HG03442 (cell line): ENCODE measurements around the gene LAPTM5.
"Not testable (repeated sequence)": the region's sequence is repeated elsewhere in the genome, so short reads cannot be mapped to it uniquely, and the experiment has no call there.

Source experiments
- ATAC-seq: cut with Tn5 transposase; IDR thresholded peaks from one replicate; pipeline ENCODE4 v1.9.1; 2021; ENCODE audit warnings: mild to moderate bottlenecking, moderate library complexity; ENCODE audit not compliant: unreplicated experiment

LAPTM5 gene

DNA sequence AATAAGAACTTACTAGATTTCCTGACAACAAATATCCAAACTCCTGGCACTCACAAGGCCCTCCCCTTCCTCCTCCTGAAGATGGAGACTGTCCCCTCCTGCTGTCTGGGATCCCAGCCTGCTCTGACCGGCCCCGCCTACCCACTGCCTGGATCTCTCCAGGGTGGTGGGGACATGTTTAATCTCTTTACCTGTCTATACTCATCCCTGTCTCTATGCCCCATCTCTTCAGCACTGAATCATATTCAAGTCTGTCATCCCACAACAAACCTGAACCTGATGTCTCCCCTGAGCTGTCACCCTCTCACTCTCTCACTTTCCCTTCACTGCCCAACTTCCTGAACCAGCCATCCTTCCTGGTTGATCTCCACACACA, 56.3 kb downstream of the LAPTM5 start:
- no peak for ATAC-seq

DNA sequence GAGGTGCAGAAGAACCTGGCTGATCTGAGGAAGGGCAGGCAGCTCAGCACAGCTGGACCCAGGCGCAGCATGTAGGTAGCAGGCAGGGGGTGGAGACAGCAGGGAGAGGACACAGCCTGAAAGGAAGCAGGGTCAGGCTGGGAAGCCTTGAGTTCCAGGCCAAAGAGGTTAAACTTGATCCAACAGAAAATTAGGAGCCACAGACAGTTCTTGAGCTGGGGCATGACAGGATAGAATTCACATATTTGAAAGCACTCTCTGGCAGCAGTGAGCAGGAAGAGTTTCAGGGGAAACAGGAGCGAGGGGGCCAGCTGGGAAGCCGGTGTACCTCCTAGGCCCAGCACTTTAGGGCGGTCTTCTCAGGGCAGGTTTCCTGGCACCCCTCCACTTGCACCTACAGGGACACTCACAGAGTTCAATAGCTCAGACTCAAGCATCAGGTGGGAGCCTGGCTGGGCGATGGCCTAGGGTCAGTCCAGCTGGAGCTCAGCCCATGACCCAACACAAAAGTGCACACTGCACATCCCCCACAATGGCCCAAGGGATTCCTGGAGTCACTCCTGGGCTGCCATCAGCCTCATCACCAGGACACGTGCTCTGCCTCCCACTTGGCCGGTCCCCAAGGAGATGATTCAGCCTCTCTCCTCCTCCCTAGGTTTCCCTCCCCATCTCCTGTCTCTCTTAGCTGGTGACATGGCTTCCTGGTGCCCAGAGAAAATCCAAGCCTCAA, 56.9 kb downstream of the LAPTM5 start:
- no peak for ATAC-seq

GRCh38 chr1:30699762-30700161, 57.8 kb downstream of the LAPTM5 start:
- no peak for ATAC-seq

GRCh38 chr1:30698401-30698981, 59.1 kb downstream of the LAPTM5 start:
- no peak for ATAC-seq

- ATAC-seq = no peak
These were observed 59.8 kb downstream of the LAPTM5 start for GRCh38 chr1:30697571-30698376.

DNA sequence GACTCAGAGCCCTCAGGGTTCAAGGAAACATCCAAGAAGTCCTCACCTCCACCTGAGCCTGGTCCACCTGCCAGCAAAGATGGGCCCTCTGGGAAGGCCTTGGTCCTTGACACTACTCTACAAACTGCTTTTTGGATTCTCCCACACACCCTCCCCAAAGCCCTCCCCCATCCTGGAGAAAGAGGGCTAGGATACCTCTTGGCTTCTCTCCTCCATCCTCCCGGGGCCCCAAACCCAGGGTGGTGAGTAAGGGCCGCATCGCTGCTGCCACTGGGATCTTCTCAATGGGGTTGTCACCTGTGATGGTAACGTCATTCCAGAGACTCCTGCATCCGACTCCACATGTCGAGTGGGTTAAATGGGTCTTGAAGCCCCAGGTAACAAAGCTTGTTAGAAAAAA, 60.7 kb downstream of the LAPTM5 start:
- no peak for ATAC-seq

DNA sequence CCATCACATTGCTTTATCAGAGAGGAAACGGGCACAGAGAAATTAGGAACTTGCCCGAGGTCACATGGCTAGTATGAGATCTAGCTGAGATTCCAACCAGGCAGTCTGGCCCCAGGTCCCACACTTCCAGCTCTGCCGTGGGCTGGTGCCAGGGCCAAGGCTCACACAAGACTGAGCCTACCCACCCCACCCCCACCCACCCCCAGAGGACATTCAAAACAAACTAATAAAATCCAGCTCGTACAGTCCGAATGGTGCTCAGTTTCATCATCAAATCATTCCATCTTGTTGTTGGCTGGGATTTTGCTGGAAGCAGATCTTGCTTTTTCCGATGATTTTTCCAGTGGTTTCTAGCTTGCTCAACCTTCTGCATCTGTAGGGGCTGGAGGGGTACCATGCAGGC, 62.1 kb downstream of the LAPTM5 start:
- no peak for ATAC-seq

DNA sequence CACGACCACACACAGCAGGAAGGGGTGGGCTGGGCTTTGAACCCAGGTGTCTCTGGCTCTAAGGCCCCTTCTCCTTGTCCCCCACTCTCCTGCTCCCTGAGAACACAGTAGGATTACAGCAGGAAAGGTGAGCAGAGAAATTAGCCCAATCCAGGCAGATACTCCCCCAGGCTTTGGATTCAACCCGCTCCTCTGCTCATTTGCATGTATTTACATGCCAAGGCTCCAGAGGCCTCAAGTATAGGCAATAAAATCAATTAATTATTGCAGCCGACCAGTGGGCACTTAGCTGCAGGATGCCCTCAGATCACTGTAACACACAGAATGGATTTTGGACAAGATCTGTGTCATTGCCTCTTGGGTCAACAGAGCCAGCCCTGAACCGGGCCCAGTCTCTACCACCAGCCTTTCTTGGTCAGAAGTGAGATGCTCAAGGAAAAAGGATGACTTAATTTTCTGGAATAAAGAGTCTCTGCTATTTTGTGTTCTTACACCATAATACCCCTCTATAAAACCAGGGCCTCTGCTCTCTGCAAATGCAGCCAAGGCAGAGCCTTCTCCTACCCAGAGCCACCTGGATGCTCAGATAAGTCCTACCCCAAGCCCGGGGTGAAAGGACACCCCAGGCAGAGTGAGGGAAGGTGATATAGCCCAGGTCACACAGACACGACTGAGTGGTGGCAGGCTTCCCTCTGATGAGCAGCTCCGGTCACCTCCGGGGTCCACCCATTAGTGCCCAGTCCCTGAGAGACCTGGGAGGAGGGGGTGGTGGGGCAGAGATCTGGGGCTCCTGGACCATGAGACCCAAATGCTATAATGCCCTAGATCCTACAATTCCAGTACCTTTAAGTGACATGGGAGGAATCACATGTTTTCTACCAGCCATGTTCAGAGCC, 63.0 kb downstream of the LAPTM5 start:
- ATAC-seq = no peak

DNA sequence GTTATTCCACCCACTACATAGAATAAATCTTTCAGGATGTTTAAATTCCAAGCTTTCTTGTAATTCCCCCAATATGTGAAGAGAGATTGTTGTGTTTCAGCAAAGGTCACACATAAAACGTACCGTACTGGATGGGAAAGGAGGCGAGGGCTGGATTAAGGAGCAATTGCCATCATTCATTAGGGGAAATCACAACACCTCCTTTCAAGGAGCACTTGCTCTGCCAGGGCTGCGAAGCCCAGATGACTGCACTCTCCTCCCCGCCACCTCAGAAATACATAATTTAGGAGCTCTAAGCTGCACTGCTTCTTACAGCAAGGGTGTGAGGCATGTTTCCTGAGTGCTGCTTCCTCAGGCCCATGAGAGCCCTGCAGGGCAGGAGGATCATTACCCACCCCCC, 63.8 kb downstream of the LAPTM5 start:
- ATAC-seq = no peak

GRCh38 chr1:30693366-30693765, 64.2 kb downstream of the LAPTM5 start:
- no peak for ATAC-seq

DNA sequence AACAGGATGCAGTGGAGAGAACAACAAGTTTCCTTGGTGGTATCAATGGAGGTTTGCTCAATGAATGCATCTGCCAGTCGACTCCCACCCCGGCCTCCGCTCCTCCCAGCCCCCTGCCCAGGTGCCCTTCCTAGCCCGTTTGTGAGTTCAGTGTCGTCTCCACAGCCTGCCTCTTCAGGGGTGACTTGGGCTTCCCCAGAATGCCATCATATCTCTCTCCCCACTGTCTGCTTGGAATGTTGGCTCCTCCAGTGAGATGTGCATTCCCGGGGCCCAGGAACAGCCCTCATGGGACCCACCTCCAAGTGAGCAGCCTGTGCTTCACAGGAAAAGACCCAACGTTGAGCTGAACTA, 64.6 kb downstream of the LAPTM5 start:
- ATAC-seq = no peak

GRCh38 chr1:30692201-30692947, 65.2 kb downstream of the LAPTM5 start:
- ATAC-seq = no peak

DNA sequence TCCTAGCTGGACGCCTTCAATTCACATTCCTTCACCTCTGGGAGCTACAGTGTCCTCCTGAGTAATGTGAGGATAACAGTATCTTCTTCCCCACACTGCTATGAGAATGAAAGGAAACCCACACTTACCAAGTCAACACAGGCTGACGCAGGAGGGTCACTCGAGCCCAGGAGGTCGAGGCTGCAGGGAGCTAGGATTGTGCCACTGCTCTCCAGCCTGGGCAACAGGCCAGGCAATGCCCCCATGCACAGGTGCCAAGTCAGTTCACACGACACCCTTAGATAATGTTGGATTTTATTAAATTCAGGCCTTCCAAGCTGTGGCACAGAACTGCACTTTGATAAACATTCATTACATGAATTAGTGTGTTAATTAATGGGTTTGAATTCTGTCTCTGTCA, 66.1 kb downstream of the LAPTM5 start:
- ATAC-seq = no peak

DNA sequence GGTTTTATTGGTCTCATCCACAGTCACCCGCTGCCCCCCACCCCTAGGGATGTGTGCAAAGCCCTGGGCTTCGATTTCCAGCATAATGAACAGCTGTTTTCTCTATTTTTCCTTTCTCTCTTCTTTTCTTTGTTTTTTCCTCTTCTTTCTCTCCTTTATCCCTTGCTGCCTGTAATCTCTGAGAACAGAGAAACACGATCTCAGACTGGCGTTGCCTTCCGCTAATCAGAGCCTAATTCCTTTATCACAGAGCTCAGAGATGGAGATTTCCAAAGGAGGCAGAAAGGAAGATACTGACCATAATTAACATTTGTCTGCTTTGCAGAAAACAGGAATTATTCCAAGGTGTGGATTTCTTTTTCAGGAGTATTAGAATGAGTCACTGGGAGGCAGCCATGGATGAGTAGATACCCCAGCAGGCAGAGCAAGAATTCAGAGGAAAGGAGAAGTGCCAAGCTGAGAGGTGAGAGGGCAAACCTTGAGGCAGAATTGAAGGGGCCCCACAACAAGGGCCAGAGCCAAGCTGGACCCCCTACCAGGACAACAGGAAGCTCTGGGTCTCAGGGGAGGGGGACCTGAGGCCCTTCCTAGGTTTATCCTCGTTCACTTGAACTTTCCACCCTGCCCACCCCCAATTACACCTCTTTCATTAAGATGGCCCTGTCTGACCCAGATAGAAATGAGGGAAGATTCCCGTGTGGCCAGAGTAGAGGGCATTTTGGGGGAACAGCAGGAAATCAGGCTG, 67.5 kb downstream of the LAPTM5 start:
- ATAC-seq = no peak

- no peak for ATAC-seq
These were observed 68.4 kb downstream of the LAPTM5 start for GRCh38 chr1:30688920-30689794.

DNA sequence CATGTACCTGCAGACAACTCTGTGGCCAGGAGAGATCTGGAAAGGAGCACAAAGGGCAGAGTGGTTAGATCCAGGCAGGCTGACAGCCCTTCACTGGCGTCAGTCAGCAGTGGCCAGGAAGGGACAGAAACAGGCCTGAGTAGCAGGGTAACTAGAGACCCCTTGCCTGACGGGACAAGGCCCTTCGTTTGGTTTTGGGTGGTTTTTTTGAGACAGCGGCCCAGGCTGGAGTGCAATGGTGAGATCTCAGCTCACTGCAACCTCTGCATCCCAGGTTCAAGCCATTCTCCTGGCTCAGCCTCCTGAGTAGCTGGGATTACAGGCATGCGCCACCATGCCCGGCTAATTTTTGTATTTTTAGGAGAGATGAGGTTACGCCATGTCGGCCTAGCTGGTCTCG, 69.1 kb downstream of the LAPTM5 start:
- ATAC-seq = not testable (repeated sequence)

- ATAC-seq = no peak
These were observed 69.7 kb downstream of the LAPTM5 start for GRCh38 chr1:30687886-30688285.

- no peak for ATAC-seq
These were observed 71.2 kb downstream of the LAPTM5 start for GRCh38 chr1:30686236-30686935.
